ENCODE data around the gene PTK6. TPM values are rescaled to one million over a fixed set of nuclear protein-coding genes. Genes with fewer than 3 reads are reported as not detected.
A peak's percentile ranks its signal among the peaks of the same experiment; 100 is the strongest.

Gene PTK6
- total RNA-seq, 4 donors from 2014 or later: 0.36 TPM; not detected in 3

DNA sequence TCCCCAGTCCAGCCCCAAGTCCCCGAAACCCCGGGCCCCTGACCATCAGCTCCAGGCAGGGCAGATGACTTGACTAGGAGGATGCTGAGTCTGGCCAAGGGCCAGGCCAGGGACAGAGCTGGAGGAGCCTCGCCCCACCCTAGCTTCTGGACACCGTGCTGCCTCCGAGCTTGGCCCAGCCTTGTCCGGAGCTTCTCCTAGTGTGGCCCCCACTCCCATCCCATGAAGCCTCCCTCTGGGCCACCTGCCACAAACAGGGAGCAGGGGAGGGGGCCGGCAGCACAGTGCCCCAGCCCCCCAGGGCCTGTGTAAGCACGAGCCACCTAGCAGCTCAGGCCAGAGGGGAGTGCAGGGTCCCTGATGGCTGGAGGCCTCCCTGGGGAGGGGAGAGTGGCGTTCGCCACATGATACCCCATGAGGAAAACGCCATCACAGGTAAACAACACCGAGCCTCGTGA lies 43.6 kb downstream of the PTK6 start:
- peak overlapping the region; percentile 23 to 100 (median 71) for H3K27ac ChIP-seq
- peak in 1 of 2 donors; percentile 32 for DNase-seq
- in situ Hi-C loops (cut with MboI; ENCODE audit: low sequenced_read_pairs in 4 of 4) (no loop called here), intact Hi-C loops (cut with DNase I; ENCODE audit: low total_unique reads) (no loop called here)
- TF ChIP-seq, protein P1, sequence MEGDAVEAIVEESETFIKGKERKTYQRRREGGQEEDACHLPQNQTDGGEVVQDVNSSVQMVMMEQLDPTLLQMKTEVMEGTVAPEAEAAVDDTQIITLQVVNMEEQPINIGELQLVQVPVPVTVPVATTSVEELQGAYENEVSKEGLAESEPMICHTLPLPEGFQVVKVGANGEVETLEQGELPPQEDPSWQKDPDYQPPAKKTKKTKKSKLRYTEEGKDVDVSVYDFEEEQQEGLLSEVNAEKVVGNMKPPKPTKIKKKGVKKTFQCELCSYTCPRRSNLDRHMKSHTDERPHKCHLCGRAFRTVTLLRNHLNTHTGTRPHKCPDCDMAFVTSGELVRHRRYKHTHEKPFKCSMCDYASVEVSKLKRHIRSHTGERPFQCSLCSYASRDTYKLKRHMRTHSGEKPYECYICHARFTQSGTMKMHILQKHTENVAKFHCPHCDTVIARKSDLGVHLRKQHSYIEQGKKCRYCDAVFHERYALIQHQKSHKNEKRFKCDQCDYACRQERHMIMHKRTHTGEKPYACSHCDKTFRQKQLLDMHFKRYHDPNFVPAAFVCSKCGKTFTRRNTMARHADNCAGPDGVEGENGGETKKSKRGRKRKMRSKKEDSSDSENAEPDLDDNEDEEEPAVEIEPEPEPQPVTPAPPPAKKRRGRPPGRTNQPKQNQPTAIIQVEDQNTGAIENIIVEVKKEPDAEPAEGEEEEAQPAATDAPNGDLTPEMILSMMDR (IDR thresholded peaks at IDR 0.05 in 4 of 5, conservative IDR thresholded peaks at IDR 0.05 in 1 of 5): no peak
- TF ChIP-seq POLR2A (IDR thresholded peaks at IDR 0.05): no peak
- no peak overlapping the region for H3K4me3 ChIP-seq
- peaks cover 0 to 71% of the 10 kb centered on the region in 2 donors for H3K36me3 ChIP-seq
- ATAC-seq: no peak
- H3K9me3 ChIP-seq: no peaks in the 10 kb centered on the region
- H3K27me3 ChIP-seq: no peaks in the 10 kb centered on the region
- peaks cover 15 to 37% of the 10 kb centered on the region in 2 donors for H3K4me1 ChIP-seq

DNA sequence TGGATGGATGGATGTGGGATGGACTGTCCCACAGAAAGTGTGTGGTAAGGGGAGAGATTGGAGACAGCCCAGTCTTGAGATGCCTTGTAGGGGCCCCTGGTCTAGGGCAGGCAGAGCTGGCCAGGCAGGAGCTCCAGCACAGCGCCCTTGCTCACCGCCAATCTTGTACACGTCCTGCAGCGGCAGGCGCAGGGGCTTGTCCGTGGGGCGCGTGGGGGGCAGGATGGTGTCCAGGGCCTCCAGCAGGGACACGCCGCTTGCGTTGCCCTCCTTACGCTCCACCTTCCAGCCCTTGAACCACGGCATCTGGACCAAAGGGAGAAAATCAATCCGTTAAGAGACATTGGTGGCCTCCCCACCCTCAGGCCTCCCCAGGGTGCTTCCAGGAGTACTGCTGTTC lies 44.2 kb downstream of the PTK6 start:
- H3K4me3 ChIP-seq: no peak overlapping the region
- peaks cover 0 to 71% of the 10 kb centered on the region in 2 donors for H3K36me3 ChIP-seq
- peaks cover 15 to 39% of the 10 kb centered on the region in 2 donors for H3K4me1 ChIP-seq
- DNase-seq: peak in 1 of 2 donors; percentile 11
- H3K27me3 ChIP-seq: no peaks in the 10 kb centered on the region
- H3K27ac ChIP-seq: peak overlapping the region in 1 of 4 donors; percentile 100
- intact Hi-C loops (cut with DNase I; ENCODE audit: low total_unique reads): no loop called here
- TF ChIP-seq POLR2A (IDR thresholded peaks at IDR 0.05): no peak
- TF ChIP-seq, protein P1 (IDR thresholded peaks at IDR 0.05 in 4 of 5, conservative IDR thresholded peaks at IDR 0.05 in 1 of 5): no peak
- in situ Hi-C loops (cut with MboI; ENCODE audit: low sequenced_read_pairs in 4 of 4): no loop called here
- H3K9me3 ChIP-seq: no peaks in the 10 kb centered on the region
- ATAC-seq: no peak

GRCh38 chr20:63492518-63492917 lies 44.7 kb downstream of the PTK6 start:
- no peak overlapping the region for H3K4me3 ChIP-seq
- ATAC-seq (no peak), DNase-seq (no peak)
- no peaks in the 10 kb centered on the region for H3K27me3 ChIP-seq
- H3K4me1 ChIP-seq: peaks cover 15 to 38% of the 10 kb centered on the region in 2 donors
- peaks cover 0 to 71% of the 10 kb centered on the region in 2 donors for H3K36me3 ChIP-seq
- H3K27ac ChIP-seq: no peak overlapping the region
- intact Hi-C loops (cut with DNase I; ENCODE audit: low total_unique reads): no loop called here
- no peaks in the 10 kb centered on the region for H3K9me3 ChIP-seq
- TF ChIP-seq, protein P1 (IDR thresholded peaks at IDR 0.05 in 4 of 5, conservative IDR thresholded peaks at IDR 0.05 in 1 of 5): no peak
- no peak for TF ChIP-seq POLR2A (IDR thresholded peaks at IDR 0.05)
- in situ Hi-C loops (cut with MboI; ENCODE audit: low sequenced_read_pairs in 4 of 4): no loop called here

- Histone ChIP-seq H3K4me1 (peaks cover 13 to 32% of the 10 kb centered on the region in 2 donors), H3K27me3 (no peaks in the 10 kb centered on the region), H3K36me3 (peaks cover 0 to 71% of the 10 kb centered on the region in 2 donors), H3K27ac (no peak overlapping the region), H3K4me3 (no peak overlapping the region), H3K9me3 (no peaks in the 10 kb centered on the region)
- intact Hi-C loops (cut with DNase I; ENCODE audit: low total_unique reads) (no loop called here), in situ Hi-C loops (cut with MboI; ENCODE audit: low sequenced_read_pairs in 4 of 4) (no loop called here)
- no peak for TF ChIP-seq POLR2A (IDR thresholded peaks at IDR 0.05)
- TF ChIP-seq, protein P1 (IDR thresholded peaks at IDR 0.05 in 4 of 5, conservative IDR thresholded peaks at IDR 0.05 in 1 of 5): no peak
- DNase-seq (peak in 1 of 2 donors; percentile 2), ATAC-seq (no peak)
These were observed 45.4 kb downstream of the PTK6 start for GRCh38 chr20:63491635-63492230.

All from gastrocnemius medialis (tissue), 4 donors.